HepG2 (cell line): ENCODE results near the gene PALM. TPM values are rescaled to one million over a fixed set of nuclear protein-coding genes. Genes with fewer than 3 reads are reported as not detected.

Experiments
- CHD4 ChIP-seq: fragments of 200-600 bp; sonication (generic); IDR thresholded peaks from 2 replicates; pipeline ENCODE4 v1.7.0; 2017; ENCODE audit warnings: mild to moderate bottlenecking, low read length, borderline replicate concordance
- DNMT1 ChIP-seq: sonication (generic); formaldehyde crosslinking; IDR thresholded peaks from 2 replicates; pipeline ENCODE4 v1.5.1; 2020; ENCODE audit warnings: mild to moderate bottlenecking, missing genetic modification reagents
- DZIP1 ChIP-seq: sonication (generic); formaldehyde crosslinking; IDR thresholded peaks from 2 replicates; pipeline ENCODE4 v1.5.0; 2020; ENCODE audit warnings: mild to moderate bottlenecking, missing genetic modification reagents
- FOXK1 ChIP-seq: sonication (generic); formaldehyde crosslinking; IDR thresholded peaks from 2 replicates; pipeline ENCODE4 v1.4.0; 2020; ENCODE audit warnings: low read depth, missing genetic modification reagents, borderline replicate concordance
- FOXM1 ChIP-seq: sonication (generic); formaldehyde crosslinking; IDR thresholded peaks from 2 replicates; pipeline ENCODE4 v1.5.0; 2020; ENCODE audit warnings: missing genetic modification reagents
- FOXO1 ChIP-seq: sonication (generic); formaldehyde crosslinking; IDR thresholded peaks from 2 replicates; pipeline ENCODE4 v1.4.0; 2020; ENCODE audit warnings: missing genetic modification reagents
- HNRNPL ChIP-seq: fragments of 200-400 bp; formaldehyde crosslinking; IDR thresholded peaks from 2 replicates; pipeline ENCODE4 v1.6.1; 2017; ENCODE audit warnings: mild to moderate bottlenecking, low read depth, low read length
- HOXD1 ChIP-seq: sonication (generic); formaldehyde crosslinking; IDR thresholded peaks from 2 replicates; pipeline ENCODE4 v1.5.0; 2020; ENCODE audit warnings: missing genetic modification reagents
- KDM4B ChIP-seq: sonication (generic); formaldehyde crosslinking; IDR thresholded peaks from 2 replicates; pipeline ENCODE4 v1.4.0; 2020; ENCODE audit warnings: missing genetic modification reagents
- NFKBIZ ChIP-seq: IDR thresholded peaks from 2 replicates; pipeline ENCODE4 v1.6.1; 2018; ENCODE audit warnings: missing genetic modification reagents, missing compliant biosample characterization
- NFYC ChIP-seq: IDR thresholded peaks from 2 replicates; pipeline ENCODE4 v1.6.1; 2016; ENCODE audit warnings: missing genetic modification reagents, missing compliant biosample characterization
- PRDM4 ChIP-seq: sonication (generic); formaldehyde crosslinking; IDR thresholded peaks from 2 replicates; pipeline ENCODE4 v1.9.0; 2021; ENCODE audit warnings: missing genetic modification reagents, borderline replicate concordance
- SMYD3 ChIP-seq: sonication (generic); formaldehyde crosslinking; IDR thresholded peaks from 2 replicates; pipeline ENCODE4 v1.8.1; 2023; ENCODE audit warnings: mild to moderate bottlenecking, missing genetic modification reagents
- SOX13 ChIP-seq, 3 experiments: fragments of 450-650 bp in 1 of 3; sonication (generic) in 1 of 3; formaldehyde crosslinking in 1 of 3; IDR thresholded peaks in 2 of 3; conservative IDR thresholded peaks in 1 of 3; 2 replicates each; pipeline versions ENCODE4 v1.5.0 to v1.6.1; 2016 to 2020; ENCODE audit warnings: antibody characterized with exemption in 1 of 3, mild to moderate bottlenecking in 1 of 3, missing compliant biosample characterization in 1 of 3, missing genetic modification reagents in 1 of 3, moderate library complexity in 1 of 3
- SRY ChIP-seq: sonication (generic); formaldehyde crosslinking; IDR thresholded peaks from 2 replicates; pipeline ENCODE4 v1.8.0; 2022; ENCODE audit warnings: mild to moderate bottlenecking, missing genetic modification reagents
- U2AF2 ChIP-seq: fragments of 200-400 bp; formaldehyde crosslinking; IDR thresholded peaks from 2 replicates; pipeline ENCODE4 v1.6.1; 2017; ENCODE audit warnings: low read depth, mild to moderate bottlenecking, low read length
- USF2 ChIP-seq, 2 experiments: sonication (generic) in 1 of 2; formaldehyde crosslinking in 1 of 2; IDR thresholded peaks; 2 replicates each; pipeline versions ENCODE4 v1.5.1 to v1.6.1; 2011 to 2020; ENCODE audit warnings: borderline replicate concordance in 1 of 2, low read depth in 1 of 2, low read length in 1 of 2, mild to moderate bottlenecking in 1 of 2, missing genetic modification reagents in 1 of 2, moderate library complexity in 1 of 2
- ZFAT ChIP-seq: sonication (generic); formaldehyde crosslinking; conservative IDR thresholded peaks from 2 replicates; pipeline ENCODE4 v1.8.1; 2023; ENCODE audit warnings: missing genetic modification reagents, inconsistent platforms
- ZNF317 ChIP-seq: sonication (generic); formaldehyde crosslinking; IDR thresholded peaks from 2 replicates; pipeline ENCODE4 v1.5.0; 2020; ENCODE audit warnings: mild to moderate bottlenecking, missing genetic modification reagents
- ZNF333 ChIP-seq: sonication (generic); formaldehyde crosslinking; IDR thresholded peaks from 2 replicates; pipeline ENCODE4 v1.4.0; 2020; ENCODE audit warnings: mild to moderate bottlenecking, missing genetic modification reagents, borderline replicate concordance
- ZNF552 ChIP-seq: sonication (generic); formaldehyde crosslinking; IDR thresholded peaks from 2 replicates; pipeline ENCODE4 v1.9.0; 2022; ENCODE audit warnings: missing genetic modification reagents, mild to moderate bottlenecking, borderline replicate concordance
- ZNF777 ChIP-seq: sonication (generic); formaldehyde crosslinking; IDR thresholded peaks from 2 replicates; pipeline ENCODE4 v1.4.0; 2020; ENCODE audit warnings: missing genetic modification reagents
- polyA plus RNA-seq, 8 experiments: library from polyadenylated mRNA; depleted of rRNA in 3 of 8; stranded (reverse) in 7 of 8; unstranded in 1 of 8; fragments of >200 nt; fragmentation: Illumina TruSeq in 4 of 8; extraction: Trizol in 4 of 8; gene quantifications; 2 replicates each; pipeline versions ENCODE4 v1.2.1 to v1.2.3, GENCODE V29; 2011 to 2016; ENCODE audit warnings: low read depth in 4 of 8, missing spikeins in 1 of 8, mixed read lengths in 1 of 8; ENCODE audit not compliant: insufficient read depth in 1 of 8
- total RNA-seq, 5 experiments: library from RNA; depleted of rRNA; stranded (reverse); fragments of >200 nt; fragmentation: Illumina TruSeq; extraction: Trizol; gene quantifications; 2 replicates each; pipeline ENCODE4 v1.2.3, GENCODE V29; 2016; ENCODE audit warnings: low read depth in 1 of 5

Gene PALM
- total and polyA plus RNA-seq, 2 of the 13 experiments (the other 11 are each of a cell fraction or from before 2014, with no cell fraction given) = 4.0 to 9.7 TPM

- TF ChIP-seq SOX13 (IDR thresholded peaks at IDR 0.05) = no peak
- 0 out of 4 replicates have a peak, but pooled peaks of 1 of the 2 experiments have one; percentile 2 for TF ChIP-seq SOX13 (CRISPR knock-in tag; conservative IDR thresholded peaks at IDR 0.05 in 1 of 2, IDR thresholded peaks at IDR 0.05 in 1 of 2)
- peak; percentile 67; the same call in 1 of the 2 replicates for TF ChIP-seq ZNF777
- no peak for TF ChIP-seq HNRNPL
- no peak for TF ChIP-seq SRY (CRISPR knock-in tag)
- no peak for TF ChIP-seq KDM4B
- no peak for TF ChIP-seq USF2 (IDR thresholded peaks at IDR 0.05; ENCODE audit: low read depth, low read length)
- TF ChIP-seq USF2 (CRISPR knock-in tag; IDR thresholded peaks at IDR 0.05; ENCODE audit: borderline replicate concordance) = no peak
- TF ChIP-seq FOXM1 (CRISPR knock-in tag) = peak; percentile 43; the same call in 1 of the 2 replicates
- TF ChIP-seq ZNF552 (CRISPR knock-in tag) = no peak
- no peak for TF ChIP-seq SMYD3 (CRISPR knock-in tag)
- no peak for TF ChIP-seq HOXD1 (CRISPR knock-in tag)
- TF ChIP-seq FOXK1 = no peak
- TF ChIP-seq DZIP1 = peak; percentile 15; the same call in 1 of the 2 replicates
- TF ChIP-seq ZNF333 (CRISPR knock-in tag) = no peak
- no peak for TF ChIP-seq NFKBIZ (CRISPR knock-in tag)
- TF ChIP-seq DNMT1 (CRISPR knock-in tag) = 0 out of 2 replicates have a peak, but pooled peaks have one; percentile 21
- TF ChIP-seq U2AF2 = no peak
- no peak for TF ChIP-seq NFYC
- TF ChIP-seq FOXO1 (CRISPR knock-in tag) = peak; percentile 19; the same call in 1 of the 2 replicates
- TF ChIP-seq CHD4 = no peak
- TF ChIP-seq ZFAT (CRISPR knock-in tag) = peak; percentile 74; the same call in 1 of the 2 replicates
- TF ChIP-seq ZNF317 (CRISPR knock-in tag) = no peak
- no peak for TF ChIP-seq PRDM4 (CRISPR knock-in tag)
These were observed 29.1 kb upstream of the PALM start (continued) for GRCh38 chr19:679418-680286.
